ENCODE data around the gene PARP8. TPM values are rescaled to one million over a fixed set of nuclear protein-coding genes. Genes with fewer than 3 reads are reported as not detected.

Gene PARP8
- total RNA-seq, 1 donor = 30.8 TPM

GRCh38 chr5:50726475-50727148, 60.2 kb downstream of the PARP8 start:
- Histone ChIP-seq H4K20me1 (ENCODE audit: insufficient read depth, low read length) (no peaks in the 10 kb centered on the region), H3K79me2 (ENCODE audit: insufficient read depth, low read length) (peaks cover 3% of the 10 kb centered on the region), H3K9me3 (ENCODE audit: low read depth, low read length) (no peaks in the 10 kb centered on the region), H2AFZ (ENCODE audit: low read length) (no peak overlapping the region), H3K4me3 (ENCODE audit: insufficient read depth, low read length) (no peak overlapping the region), H3K27ac (ENCODE audit: low read depth, low read length) (no peak overlapping the region), H3K4me2 (ENCODE audit: insufficient read depth, low read length) (no peak overlapping the region), H3K27me3 (ENCODE audit: insufficient read depth, low read length) (no peaks in the 10 kb centered on the region), H3K4me1 (ENCODE audit: insufficient read depth, low read length) (no peaks in the 10 kb centered on the region), H3K36me3 (ENCODE audit: insufficient read depth, low read length) (no peaks in the 10 kb centered on the region)
- no peak for DNase-seq (ENCODE audit: insufficient read length, low spot score, missing footprints)
- TF ChIP-seq, protein P1, sequence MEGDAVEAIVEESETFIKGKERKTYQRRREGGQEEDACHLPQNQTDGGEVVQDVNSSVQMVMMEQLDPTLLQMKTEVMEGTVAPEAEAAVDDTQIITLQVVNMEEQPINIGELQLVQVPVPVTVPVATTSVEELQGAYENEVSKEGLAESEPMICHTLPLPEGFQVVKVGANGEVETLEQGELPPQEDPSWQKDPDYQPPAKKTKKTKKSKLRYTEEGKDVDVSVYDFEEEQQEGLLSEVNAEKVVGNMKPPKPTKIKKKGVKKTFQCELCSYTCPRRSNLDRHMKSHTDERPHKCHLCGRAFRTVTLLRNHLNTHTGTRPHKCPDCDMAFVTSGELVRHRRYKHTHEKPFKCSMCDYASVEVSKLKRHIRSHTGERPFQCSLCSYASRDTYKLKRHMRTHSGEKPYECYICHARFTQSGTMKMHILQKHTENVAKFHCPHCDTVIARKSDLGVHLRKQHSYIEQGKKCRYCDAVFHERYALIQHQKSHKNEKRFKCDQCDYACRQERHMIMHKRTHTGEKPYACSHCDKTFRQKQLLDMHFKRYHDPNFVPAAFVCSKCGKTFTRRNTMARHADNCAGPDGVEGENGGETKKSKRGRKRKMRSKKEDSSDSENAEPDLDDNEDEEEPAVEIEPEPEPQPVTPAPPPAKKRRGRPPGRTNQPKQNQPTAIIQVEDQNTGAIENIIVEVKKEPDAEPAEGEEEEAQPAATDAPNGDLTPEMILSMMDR (IDR thresholded peaks at IDR 0.05; ENCODE audit: extremely low read depth, low read depth, low read length) = no peak

GRCh38 chr5:50727149-50727496, 60.7 kb downstream of the PARP8 start:
- DNase-seq (ENCODE audit: insufficient read length, low spot score, missing footprints) = no peak
- Histone ChIP-seq H3K4me2 (ENCODE audit: insufficient read depth, low read length) (no peak overlapping the region), H3K27me3 (ENCODE audit: insufficient read depth, low read length) (no peaks in the 10 kb centered on the region), H3K36me3 (ENCODE audit: insufficient read depth, low read length) (no peaks in the 10 kb centered on the region), H4K20me1 (ENCODE audit: insufficient read depth, low read length) (no peaks in the 10 kb centered on the region), H2AFZ (ENCODE audit: low read length) (no peak overlapping the region), H3K4me3 (ENCODE audit: insufficient read depth, low read length) (no peak overlapping the region), H3K4me1 (ENCODE audit: insufficient read depth, low read length) (no peaks in the 10 kb centered on the region), H3K27ac (ENCODE audit: low read depth, low read length) (no peak overlapping the region), H3K9me3 (ENCODE audit: low read depth, low read length) (no peaks in the 10 kb centered on the region), H3K79me2 (ENCODE audit: insufficient read depth, low read length) (peaks cover 3% of the 10 kb centered on the region)
- TF ChIP-seq, protein P1 (IDR thresholded peaks at IDR 0.05; ENCODE audit: extremely low read depth, low read depth, low read length) = no peak

DNA sequence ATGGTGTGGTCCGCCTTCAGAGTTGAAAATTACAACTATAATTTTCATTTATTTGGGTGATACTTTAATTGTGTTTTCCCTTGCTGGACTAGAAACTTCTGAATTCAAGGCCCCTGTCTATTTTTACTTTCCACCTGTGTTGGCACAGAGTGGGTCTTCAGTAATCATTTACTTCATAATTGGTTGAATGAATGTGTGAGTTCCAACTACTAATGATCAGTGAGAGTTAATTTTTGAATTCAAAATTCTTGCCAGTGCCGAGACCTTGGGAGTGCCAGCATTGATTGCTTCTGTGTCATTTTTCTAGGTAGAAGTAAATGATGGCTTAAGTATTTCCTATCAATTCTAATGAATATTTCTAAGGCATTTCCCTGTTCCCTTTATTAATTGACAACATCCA, 61.4 kb downstream of the PARP8 start:
- Histone ChIP-seq H3K27me3 (ENCODE audit: insufficient read depth, low read length) (no peaks in the 10 kb centered on the region), H4K20me1 (ENCODE audit: insufficient read depth, low read length) (no peaks in the 10 kb centered on the region), H3K4me1 (ENCODE audit: insufficient read depth, low read length) (no peaks in the 10 kb centered on the region), H3K27ac (ENCODE audit: low read depth, low read length) (no peak overlapping the region), H3K36me3 (ENCODE audit: insufficient read depth, low read length) (no peaks in the 10 kb centered on the region), H2AFZ (ENCODE audit: low read length) (no peak overlapping the region), H3K9me3 (ENCODE audit: low read depth, low read length) (no peaks in the 10 kb centered on the region), H3K4me2 (ENCODE audit: insufficient read depth, low read length) (no peak overlapping the region), H3K79me2 (ENCODE audit: insufficient read depth, low read length) (peaks cover 3% of the 10 kb centered on the region), H3K4me3 (ENCODE audit: insufficient read depth, low read length) (no peak overlapping the region)
- DNase-seq (ENCODE audit: insufficient read length, low spot score, missing footprints) = no peak
- TF ChIP-seq, protein P1 (IDR thresholded peaks at IDR 0.05; ENCODE audit: extremely low read depth, low read depth, low read length) = no peak

GRCh38 chr5:50730336-50730735, 63.9 kb downstream of the PARP8 start:
- Histone ChIP-seq H3K36me3 (ENCODE audit: insufficient read depth, low read length) (no peaks in the 10 kb centered on the region), H3K4me1 (ENCODE audit: insufficient read depth, low read length) (no peaks in the 10 kb centered on the region), H3K4me2 (ENCODE audit: insufficient read depth, low read length) (no peak overlapping the region), H3K9me3 (ENCODE audit: low read depth, low read length) (no peaks in the 10 kb centered on the region), H3K27ac (ENCODE audit: low read depth, low read length) (no peak overlapping the region), H2AFZ (ENCODE audit: low read length) (no peak overlapping the region), H3K4me3 (ENCODE audit: insufficient read depth, low read length) (no peak overlapping the region), H3K79me2 (ENCODE audit: insufficient read depth, low read length) (peaks cover 3% of the 10 kb centered on the region), H4K20me1 (ENCODE audit: insufficient read depth, low read length) (no peaks in the 10 kb centered on the region), H3K27me3 (ENCODE audit: insufficient read depth, low read length) (no peaks in the 10 kb centered on the region)
- TF ChIP-seq, protein P1 (IDR thresholded peaks at IDR 0.05; ENCODE audit: extremely low read depth, low read depth, low read length) = no peak
- DNase-seq (ENCODE audit: insufficient read length, low spot score, missing footprints) = no peak

Measured in osteoblast (primary cell).